HL-60/S4 treated with phorbol 12-myristate 13-acetate at 8.2 ng/mL for 4 days and 3 days (cell line): Measurements from ENCODE around the gene ABHD17A.

Source experiments
- in situ Hi-C: fragments of 300-500 bp; cut with MboI; formaldehyde crosslinking; loops from 2 replicates; pipeline ENCODE4 v1.15.0; 2022; ENCODE audit warnings: low sequenced_read_pairs

ABHD17A gene

DNA sequence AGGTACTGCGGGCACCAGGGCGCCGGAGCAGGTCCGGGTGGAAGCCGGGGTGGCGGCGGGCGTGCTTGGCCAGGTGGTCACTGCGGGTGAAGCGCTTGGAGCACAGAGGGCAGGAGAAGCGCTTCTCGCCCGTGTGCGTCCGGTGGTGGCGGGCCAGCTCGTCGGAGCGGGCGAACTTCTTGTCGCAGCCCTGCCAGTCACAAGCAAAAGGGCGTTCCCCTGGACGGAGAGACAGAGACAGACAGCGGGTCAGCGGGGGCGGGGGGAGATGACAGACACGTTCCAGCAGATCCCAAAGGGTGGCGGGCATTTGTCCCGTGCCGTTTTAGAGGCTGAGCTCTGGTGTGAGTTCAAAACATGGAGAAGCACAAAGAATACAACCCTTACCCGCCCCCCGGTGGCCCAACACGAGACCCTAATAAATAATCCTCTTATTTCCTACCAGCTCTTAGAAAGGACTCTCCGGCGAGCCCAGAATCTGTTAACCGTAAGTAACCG is 30.7 kb downstream of the ABHD17A start:
- in situ Hi-C loops, result no loop called here

DNA sequence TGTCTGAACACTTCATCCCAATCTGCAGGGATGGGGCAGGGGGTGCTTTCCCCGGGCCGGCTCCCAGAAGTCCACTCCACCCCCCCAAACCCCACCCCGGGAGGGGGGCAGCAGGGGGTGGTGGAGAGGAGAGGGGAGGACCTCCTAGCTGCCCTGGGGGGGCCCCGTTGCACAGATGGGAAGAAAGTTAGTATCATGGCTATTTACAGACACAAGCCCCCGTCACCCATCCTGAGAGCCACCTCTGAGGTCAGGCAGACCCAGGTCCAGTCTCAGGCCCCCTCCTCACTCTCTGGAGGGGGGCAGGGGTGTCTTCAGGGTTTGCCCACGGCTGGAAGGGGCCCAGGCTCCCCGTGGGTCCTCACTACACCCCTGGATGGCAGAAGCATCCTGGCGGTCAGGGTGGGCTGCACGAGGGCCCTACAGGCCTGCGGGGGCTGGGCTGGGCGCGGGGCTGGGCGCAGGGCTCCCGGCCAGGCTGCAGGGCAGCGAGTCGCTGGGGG is 31.2 kb downstream of the ABHD17A start:
- in situ Hi-C loops, result no loop called here

DNA sequence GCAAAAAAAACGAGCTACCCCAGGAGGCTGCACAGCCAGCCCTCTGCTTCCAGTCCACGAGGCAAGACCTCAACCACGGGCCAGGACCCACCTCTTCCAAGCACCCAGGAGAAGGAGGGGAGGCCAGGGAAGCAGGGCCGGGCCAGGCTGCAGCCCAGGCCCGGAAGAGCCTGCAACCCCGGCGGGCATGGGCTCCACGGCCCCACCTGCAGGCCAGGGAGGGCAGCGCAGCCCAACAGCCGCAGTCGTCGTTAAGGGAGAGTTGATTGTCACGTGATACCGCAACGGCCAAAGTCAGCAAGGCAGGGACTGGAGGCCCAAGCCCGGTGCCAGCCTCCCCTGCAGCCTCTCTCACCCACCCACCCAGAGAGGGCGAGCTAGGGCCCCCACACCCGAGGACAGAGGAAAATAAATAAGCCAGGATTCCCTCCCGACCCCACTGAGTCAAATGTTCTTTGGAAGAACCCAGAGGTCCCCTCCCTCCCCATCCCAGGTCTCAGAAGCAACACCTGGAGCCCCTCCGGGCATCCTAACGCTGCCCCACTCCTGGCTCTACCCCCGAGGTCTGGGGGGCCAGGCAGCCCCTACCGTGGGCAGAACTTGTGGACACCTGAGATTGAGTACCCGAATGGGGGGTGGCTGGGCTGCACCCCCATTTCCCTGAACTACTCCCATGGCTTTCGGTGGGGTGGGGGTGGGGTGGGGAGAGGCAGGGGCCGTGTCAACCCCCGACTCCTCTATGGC is 31.8 kb downstream of the ABHD17A start:
- in situ Hi-C loops, result no loop called here

DNA sequence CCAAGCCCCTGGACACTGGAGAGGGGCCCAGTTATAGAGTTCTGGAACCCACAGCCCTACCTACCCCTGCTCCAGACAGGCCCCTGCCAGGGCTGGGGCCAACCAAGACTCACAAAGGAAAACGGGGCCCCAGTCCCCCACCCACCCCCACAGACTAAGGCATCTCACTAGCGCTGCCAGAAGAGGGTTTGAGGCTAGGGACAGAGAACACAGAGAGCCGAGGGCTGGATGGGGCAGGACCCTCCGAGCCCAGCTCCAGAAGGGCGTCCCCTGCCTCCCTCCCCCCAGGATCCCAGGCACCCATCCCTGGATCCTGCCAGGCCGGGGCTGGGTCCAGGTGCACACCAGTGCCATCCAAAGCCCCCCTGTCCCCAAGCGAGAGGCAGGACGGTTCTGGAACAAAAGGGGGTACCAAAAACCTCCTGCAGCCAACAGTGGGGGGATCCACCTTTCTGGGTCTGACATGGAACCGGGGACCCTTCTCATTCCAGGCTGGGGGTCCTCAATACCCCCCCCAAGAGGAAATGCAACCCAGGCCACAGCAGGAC is 32.6 kb downstream of the ABHD17A start:
- in situ Hi-C loops, result no loop called here

DNA sequence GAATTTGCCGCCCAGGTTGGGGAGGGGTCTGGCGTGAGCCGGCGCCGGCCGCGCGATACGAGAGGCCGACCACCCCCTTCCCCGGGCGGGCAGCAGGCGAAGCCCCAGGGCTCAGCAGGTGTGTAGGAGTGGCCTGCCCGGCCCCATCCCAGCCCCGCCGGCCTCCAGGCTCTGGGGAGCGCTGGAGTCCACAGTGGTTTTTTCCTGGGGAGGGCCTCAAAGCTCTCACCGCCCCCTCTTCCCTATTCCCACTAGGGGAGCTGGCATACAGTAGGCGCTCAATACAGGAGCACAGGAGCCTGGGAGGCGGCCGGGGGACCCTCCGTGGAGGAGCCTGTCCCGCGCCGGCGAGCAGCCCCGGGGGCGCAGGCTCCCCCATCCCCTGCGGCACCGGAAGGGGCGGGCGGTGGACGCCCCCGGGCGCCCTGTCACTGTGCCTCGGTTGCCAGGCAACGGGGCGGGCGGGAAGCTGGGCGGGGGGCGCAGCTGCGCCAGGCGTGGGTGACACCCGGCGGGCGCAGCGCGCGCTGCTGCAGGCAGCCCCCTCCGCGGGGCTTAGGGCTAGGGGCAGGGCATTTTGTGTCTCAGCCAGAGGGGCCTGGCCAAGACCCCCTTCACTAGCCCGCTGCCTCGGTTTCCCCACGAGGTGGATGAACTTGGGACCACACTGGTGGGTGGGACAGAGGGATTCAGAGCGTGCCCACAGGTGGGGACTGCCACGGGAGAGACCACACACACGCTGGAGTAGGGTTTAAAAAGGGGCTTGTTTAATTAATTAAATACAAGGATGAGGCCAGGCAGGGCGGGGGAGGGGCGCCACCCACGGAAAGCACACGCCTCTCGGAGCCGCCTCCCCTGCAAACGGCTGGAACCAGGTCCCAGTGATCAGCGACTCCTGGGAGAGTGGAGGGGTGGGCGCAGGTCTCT is 33.4 kb downstream of the ABHD17A start:
- in situ Hi-C loops, result no loop called here

DNA sequence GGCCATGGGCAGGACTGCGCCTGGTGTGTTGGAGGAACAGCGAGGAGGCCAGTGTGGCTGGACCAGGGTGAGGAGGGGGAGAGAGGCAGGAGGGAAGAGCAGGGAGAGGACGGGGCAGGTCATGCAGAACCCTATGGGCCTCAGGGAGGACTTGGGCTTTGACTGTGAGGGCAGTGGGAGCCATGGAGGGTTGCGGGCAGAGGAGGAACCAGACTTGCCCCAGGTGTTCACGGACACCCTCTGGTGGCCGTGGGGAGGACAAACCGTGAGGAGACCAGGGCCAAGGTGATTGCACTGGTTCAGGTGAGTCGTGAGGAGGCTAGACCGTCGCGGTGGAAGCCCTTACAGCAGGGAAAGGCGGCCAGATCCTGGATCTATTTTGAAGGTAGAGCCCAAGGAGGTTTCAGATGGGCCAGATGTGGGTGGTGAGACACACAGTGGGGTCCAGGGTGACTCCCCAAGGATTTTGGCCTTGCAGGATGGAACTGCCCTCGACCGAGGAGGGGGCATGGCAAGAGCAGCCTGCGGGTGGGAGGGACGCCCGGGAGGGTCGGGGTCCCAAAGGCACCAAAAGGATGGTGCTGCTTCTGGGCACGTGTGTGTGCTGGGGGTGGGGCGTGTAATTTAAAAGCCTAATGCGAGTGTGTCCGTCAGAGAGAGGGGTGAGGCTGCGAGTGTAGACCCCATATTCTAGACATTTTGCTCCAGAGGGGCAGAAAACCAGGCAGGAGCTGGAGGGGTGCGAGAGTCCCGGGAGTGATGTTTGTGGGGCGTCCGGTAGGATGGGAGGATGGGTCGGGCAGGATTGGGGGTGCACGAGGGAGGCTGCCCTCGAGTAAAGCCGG is 34.3 kb downstream of the ABHD17A start:
- in situ Hi-C loops, result no loop called here

DNA sequence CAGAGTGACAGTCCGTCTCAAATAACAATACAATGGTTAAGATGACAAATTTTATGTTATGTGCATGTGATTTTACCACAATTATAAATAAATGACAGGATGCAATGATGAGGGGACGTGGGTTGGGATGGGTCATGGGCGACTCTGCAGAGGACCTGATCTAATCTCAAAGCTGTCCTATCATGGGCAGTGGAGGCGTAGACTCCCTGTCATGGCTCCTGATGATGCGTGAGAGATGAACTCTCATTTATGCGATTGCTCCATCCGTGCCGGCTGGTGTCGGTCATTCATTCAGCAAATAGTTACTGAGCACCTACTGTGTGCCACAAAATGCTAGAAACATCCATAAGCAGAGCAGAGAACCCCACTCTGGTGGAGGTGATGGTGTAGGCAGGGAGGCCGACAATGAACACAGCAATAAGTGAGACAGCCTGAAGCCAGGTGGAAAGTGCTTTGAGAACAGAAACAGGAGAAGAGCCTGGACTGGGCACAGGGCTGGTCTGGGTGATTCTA is 35.4 kb downstream of the ABHD17A start:
- in situ Hi-C loops, result no loop called here

DNA sequence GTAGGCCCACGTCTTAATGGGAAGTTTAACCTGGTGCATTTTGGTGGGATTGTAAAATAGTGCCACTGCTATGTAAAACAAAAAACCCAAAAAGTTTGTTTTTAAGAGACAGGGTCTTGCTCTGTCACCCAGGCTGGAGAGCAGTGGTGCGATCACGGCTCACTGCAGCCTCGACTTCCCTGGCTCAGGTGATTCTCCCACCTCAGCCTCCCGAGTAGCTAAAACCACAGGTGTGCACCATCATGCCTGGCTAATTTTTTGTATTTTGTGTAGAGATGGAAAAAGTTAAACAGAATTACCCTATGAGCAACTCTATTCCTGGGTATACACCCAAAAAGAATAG is 36.2 kb downstream of the ABHD17A start:
- in situ Hi-C loops, result no loop called here

DNA sequence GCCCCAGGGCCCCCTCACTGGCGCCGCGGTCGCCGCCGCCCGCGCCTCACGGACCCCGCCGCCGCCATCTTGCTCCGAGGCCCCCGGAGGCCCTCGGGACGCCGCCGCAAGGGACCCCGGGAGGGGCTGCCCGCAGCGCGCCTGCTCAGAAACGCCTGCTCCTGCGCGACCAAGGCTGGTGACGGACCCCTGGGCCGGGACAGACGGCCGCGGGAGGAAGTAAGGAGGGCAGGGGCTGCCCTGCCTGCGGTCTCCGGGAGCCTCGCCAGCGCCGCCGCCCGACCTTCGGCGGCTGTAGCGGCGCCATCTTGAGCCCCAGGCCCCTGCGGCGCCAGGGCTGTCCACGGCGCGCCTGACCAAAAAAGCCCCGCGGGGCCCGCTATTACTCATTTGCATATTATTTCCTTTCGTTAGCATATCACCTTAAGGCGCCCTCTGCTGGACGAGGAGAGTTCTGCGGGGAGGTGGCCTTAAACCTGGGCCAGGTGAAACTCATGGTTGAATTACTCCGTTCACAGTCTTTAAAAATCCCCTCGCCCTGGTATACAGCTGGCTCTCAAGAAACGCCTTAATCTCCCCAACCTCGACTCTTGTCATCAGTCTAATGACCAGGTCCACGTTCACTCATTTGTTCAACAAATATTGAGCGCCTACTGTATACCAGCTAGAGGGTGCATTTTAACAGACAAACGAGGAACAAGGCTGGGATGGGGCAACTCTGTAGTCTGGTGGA is 36.7 kb downstream of the ABHD17A start, which contains the start of gene REXO1:
TSS of gene REXO1 (minus strand) at position 85 of the 733 bp plus-strand sequence. CDS start 125 bp downstream, outside the sequence.
- in situ Hi-C loops, result no loop called here

DNA sequence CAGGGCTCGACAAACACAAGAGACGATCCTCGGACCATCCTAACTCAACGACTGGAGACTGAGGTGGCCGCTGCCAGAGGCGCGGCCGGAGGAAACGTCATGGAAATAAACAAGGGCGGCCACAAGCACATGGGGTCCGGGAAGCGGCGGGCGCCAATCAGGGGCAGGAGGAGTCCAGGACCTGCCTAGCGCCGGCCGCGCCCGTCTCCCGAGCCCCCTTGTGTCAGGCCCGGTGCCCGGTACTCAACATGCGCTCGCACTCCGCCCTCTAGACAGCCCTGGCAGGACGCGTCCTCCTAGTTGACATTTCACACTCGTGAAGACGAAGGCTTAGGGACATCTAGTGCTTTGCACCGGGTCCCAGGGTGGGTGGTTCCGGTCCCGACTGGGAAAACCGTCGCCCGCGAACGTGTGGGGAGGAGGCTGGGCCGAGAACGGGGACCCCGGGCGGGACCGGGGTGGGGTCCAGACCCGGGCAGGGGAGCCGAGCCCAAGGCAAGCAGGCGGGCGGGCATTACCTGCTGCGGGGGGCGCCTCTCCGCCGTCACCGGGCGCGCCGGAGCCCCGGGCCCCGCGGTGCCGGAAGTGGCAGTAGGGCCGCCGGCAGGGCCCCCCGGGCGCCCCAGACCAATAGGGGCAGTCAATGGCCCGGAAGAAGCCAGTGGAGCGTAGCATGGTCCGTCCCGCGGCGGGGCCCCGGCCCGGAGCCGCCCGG is 37.5 kb downstream of the ABHD17A start:
- in situ Hi-C loops, result no loop called here

DNA sequence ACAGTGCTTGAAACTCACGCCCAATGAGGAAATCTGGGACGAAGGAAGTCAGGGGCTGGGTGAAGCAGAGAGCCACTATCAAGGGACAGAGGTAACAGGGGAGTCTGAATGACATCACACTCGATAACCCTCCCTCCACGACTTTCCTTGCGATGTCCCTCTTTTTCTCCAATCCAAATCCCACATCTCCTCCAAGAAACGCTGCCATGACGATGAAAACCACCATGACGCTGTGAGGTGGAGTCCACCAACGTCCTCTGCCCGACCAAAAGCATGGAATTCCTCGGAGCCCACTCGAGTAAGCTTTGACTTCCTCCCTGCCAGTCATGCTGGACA is 38.0 kb downstream of the ABHD17A start:
- in situ Hi-C loops, result no loop called here

DNA sequence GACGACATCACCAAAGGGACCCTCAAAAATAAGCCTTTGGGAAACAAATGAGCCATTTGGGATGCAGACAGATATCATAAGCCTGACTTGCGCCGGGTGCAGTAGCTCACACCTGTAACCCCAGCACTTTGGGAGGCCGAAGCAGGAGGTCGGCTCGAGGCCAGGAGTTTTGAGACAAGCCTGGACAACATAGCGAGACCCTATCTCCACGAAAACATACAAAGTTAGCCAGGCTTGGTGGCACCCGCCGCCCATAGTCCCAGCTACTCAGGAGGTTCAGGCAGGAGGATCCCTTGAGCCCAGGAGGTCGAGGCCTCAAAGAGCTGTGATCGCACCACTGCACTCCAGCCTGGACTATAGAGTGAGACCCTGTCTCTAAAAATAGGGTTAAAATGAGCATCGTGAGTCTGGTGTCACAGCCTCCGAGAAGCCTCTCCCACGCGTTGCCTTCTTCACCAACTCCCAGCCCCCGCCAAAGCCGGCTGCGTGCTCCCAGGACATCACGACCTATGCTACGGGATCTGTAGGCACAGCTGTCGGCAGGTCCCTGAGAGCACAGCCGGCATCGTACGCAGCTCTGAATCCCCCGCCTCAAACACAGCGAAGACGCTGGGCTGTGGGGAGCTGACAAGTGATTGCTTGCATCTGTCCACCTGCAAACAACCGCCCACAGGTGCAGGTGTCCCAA is 38.6 kb downstream of the ABHD17A start:
- in situ Hi-C loops, result no loop called here

DNA sequence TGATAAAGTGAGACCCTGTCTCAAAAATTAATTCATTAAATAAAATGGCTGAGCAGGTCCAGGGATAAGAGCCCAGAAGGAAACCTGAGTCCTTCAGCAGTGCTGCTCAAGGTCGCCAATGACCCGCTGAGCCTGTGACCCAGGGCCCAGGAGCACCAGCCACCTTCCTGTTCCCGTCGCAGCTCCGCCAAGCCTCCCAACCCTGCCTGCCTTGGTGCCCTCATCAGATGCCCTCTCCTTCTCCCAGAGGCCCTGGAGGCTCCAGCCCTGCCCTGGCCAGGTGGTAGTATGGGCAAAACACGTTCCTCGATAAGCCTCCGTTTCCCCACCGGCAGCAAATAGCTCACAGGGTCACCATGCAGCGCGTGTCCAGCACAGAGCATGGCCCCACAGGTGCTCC is 39.7 kb downstream of the ABHD17A start:
- in situ Hi-C loops, result no loop called here

DNA sequence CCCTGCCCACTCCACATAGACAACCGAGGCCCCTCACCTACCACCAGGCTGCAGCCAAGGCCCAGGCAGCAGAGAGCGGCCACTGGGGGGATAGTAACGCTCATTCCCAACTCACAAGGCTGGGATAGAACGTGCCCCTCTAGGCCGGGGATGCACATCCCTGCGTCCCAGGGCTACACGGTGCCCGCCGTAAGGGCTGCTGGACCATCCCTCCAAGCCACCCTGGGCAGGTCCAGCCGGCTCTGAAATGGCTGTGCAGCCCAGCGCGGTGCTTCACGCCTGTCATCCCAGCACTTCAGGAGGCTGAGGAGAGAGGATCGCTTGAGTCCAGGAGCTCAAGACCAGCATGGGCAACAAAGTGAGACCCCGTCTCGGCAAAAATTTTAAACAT is 40.2 kb downstream of the ABHD17A start:
- in situ Hi-C loops, result no loop called here

DNA sequence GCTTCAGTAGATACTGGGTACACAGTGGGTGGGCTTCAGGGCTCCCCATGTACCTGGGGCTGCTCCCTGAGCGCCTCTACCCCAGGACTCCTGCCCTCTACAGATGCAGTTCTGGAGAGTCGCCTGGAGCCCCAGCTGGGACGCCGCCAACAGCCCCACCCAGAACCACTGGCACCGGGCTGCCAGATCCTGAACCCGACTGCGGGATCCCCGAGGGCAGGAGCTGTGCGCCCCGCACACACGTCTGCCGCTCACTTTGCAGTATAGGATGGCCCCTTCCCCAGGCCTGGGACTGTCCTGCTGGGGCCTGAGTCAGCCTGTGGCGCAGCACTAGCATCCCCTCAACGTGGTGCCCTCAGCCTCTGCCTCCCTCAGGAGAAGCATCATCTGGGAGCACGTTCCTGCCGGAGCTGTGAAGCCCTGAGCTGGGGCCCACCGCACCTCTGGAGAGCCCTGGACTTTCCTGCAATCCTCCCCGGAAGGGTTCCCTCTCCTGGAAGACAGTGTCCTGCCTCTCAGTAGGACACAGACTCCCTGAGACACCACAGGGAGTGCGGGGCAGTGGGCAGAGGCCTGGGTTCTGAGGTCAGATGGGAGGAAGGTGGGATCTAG is 40.7 kb downstream of the ABHD17A start:
- in situ Hi-C loops, result no loop called here

DNA sequence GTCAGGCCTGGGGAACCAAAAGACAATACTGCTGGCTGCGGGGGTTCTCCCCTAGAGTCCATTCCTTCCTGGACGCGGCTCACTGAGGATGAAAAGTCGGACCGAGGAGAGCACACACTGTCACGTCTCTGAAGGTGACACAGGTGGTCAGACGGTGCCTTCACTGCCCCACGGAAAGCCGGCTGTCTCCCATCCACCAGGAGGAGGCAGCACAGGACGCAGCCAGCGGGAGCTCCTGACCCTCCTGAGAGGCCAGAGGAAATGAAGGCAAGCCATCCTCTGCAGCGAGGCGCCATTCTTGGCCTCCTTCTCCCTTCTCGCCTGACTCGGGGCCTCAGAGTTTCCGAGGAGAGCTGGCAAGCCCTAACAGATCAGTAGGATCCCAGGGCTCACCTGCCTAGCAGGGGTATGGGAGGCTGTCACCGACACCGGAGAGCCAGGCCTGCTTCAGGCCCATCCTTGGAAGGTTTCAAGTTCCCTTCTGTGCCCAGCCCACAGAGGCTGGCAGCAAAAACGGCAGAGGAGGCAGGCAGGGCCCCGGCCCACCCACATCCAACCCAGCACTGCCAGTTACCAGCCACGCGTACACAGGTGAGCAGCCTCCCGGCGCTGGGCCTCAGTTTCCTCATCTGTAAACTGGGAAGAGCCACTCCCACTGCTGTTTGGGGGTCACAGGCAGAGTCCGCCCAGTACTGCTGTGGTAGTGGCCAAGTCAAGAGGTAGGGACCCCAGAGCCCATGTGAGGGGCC is 41.5 kb downstream of the ABHD17A start:
- in situ Hi-C loops, result no loop called here

DNA sequence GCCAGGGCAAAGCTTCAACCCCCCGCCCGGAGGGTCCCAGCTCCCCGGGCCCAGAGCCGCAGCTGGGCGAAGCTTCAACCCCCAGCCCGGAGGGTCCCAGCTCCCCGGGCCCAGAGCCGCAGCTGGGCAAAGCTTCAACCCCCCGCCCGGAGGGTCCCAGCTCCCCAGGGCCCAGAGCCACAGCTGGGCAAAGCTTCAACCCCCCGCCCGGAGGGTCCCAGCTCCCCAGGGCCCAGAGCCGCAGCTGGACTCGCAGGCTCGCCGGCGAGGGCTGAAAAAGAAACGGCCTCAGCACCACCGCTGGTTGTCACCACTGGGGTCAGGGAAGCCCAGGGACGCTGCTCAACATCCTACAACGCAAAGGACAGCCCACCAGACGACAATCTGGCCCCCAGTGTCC is 42.2 kb downstream of the ABHD17A start:
- in situ Hi-C loops, result no loop called here
